Heart left ventricle (tissue), 16 donors: ENCODE results near the gene PACSIN3. TPM values are rescaled to one million over a fixed set of nuclear protein-coding genes. Genes with fewer than 3 reads are reported as not detected.

Experiments used
- ATAC-seq, 4 donors: fragments of 200-7000 bp; cut with Tn5 transposase; one replicate each; pipeline ENCODE4 v1.9.1; 2020 to 2022; ENCODE audit warnings: moderate library complexity in 4 of 4, mild to moderate bottlenecking in 3 of 4, moderate number of reproducible peaks in 1 of 4
- DNase-seq, 5 donors: peaks; one replicate each; pipeline ENCODE4 v3.0.0-alpha.2; 2020
- H3K27ac ChIP-seq, 12 donors: fragments of 200-600 bp; sonication (generic) in 4 of 12; one replicate each; pipeline versions ENCODE4 v1.5.0 to v1.8.0; 2016 to 2022; ENCODE audit warnings: mild to moderate bottlenecking in 2 of 12
- H3K27me3 ChIP-seq, 9 donors: fragments of 200-600 bp; sonication (generic) in 2 of 9; one replicate each; pipeline versions ENCODE4 v1.5.1 to v1.8.0; 2016 to 2022; ENCODE audit warnings: mild to moderate bottlenecking in 3 of 9
- H3K36me3 ChIP-seq, 9 donors: fragments of 200-600 bp; sonication (generic) in 2 of 9; one replicate each; pipeline versions ENCODE4 v1.5.0 to v1.8.0; 2018 to 2022; ENCODE audit warnings: mild to moderate bottlenecking in 2 of 9
- H3K4me1 ChIP-seq, 12 donors: fragments of 200-600 bp; sonication (generic) in 4 of 12; one replicate each; pipeline versions ENCODE4 v1.5.0 to v1.8.0; 2016 to 2022; ENCODE audit warnings: mild to moderate bottlenecking in 3 of 12
- H3K4me3 ChIP-seq, 12 donors: fragments of 200-600 bp; sonication (generic) in 4 of 12; one replicate each; pipeline versions ENCODE4 v1.5.0 to v1.8.0; 2017 to 2022; ENCODE audit warnings: mild to moderate bottlenecking in 9 of 12, moderate library complexity in 4 of 12
- H3K9me3 ChIP-seq, 12 donors: fragments of 200-600 bp; sonication (generic) in 4 of 12; one replicate each; pipeline versions ENCODE4 v1.5.0 to v1.8.0; 2016 to 2022; ENCODE audit warnings: mild to moderate bottlenecking in 1 of 12
- CTCF ChIP-seq, 12 donors: fragments of 200-600 bp; sonication (generic) in 4 of 12; IDR thresholded peaks; one replicate each; pipeline versions ENCODE4 v1.5.0 to v1.8.0; 2018 to 2022; ENCODE audit warnings: antibody characterized with exemption in 12 of 12, mild to moderate bottlenecking in 5 of 12
- POLR2A ChIP-seq, 2 donors: fragments of 450-650 bp; IDR thresholded peaks; one replicate each; pipeline ENCODE4 v1.6.1; 2017; ENCODE audit warnings: antibody characterized with exemption in 2 of 2, mild to moderate bottlenecking in 2 of 2, moderate library complexity in 2 of 2
- WGBS, 4 donors: extraction: QIAGEN DNeasy Blood & Tissue Kit in 2 of 4; methylation state at CpG; one replicate each; pipeline versions ENCODE4 v1.1.5 to v1.1.7; 2013 to 2018; 5-methylcytosine and 5-hydroxymethylcytosine counted together
- intact Hi-C, 10 donors: fragments of 100-400 bp; cut with DNase I; formaldehyde crosslinking; loops; one replicate each; pipeline versions ENCODE4 v1.11.1 to v1.14.2; 2022
- polyA plus RNA-seq, 2 donors: library from polyadenylated mRNA; stranded (reverse); fragments of 200-250 nt; gene quantifications; one replicate each; pipeline ENCODE4 v1.2.3, GENCODE V29; 2013
- total RNA-seq, 9 donors: library from RNA; depleted of rRNA in 2 of 9; stranded (reverse); fragments of >200 nt in 2 of 9; fragmentation: NEBNext Ultra II Directional in 3 of 9; extraction: Animal tissue kit (Norgen Biotek cat#: 25700) in 3 of 9; gene quantifications; one replicate each; pipeline versions ENCODE4 v1.1.0 to v1.2.4, GENCODE V29; 2016 to 2023
- donor health status: ischemic (EF 13 %, LVEDD 7.1; RV severe dilation, severe dysfunction).
- donor health status: healthy with polysubstance abuse.
- donor health status: DM: no; HTN: yes; CAD: no.
- donor health status: DM: no; HTN: no; CAD: no.
- donor health status: ischemic (EF 25% LVEDD 6.9; RV normal size, moderate dysfunction).
- donor health status: ischemic (EF 25% LVEDD 5.7; RV mildly dilated, moderate dysfunction).
- donor health status: healthy.
- donor health status: DM: yes; HTN: yes; CAD: no.
- donor health status: ischemic (EF 35%, LVEDD 5.7; RV mildly dilated, moderate dysfunction).
- donor health status: nonischemic (EF 11% LVEDD 7.7; RV severe dilation, severe dysfunction).
- donor health status: DM: yes; HTN: yes; CAD: no.
- donor health status: PGD.
- donor health status: ischemic (EF 29% LVEDD 5.4; RV normal size, mild dysfunction).
- donor health status: nonischemic (EF 23%, LVEDD 6.1; RV moderate dilation, normal function).

The PACSIN3 gene
- total and polyA plus RNA-seq, 11 donors = 123 to 330 (median 211) TPM

- intact Hi-C loops = loop anchor here in 3 of 10 donors (1.0 to 10.0 kb wide), 3 partner anchors 25 to 121 kb away; partner anchors contain the start of gene MYBPC3 (in 2 of the 3)
- 43 to 51% (median 45%) methylated on average over 11 of the region's 11 CpGs for WGBS, 4 donors
- H3K9me3 ChIP-seq = no peaks in the 10 kb centered on the region
- TF ChIP-seq CTCF (IDR thresholded peaks at IDR 0.05) (peak in 11 of 12 donors; percentile 19 to 59 (median 36)), POLR2A (IDR thresholded peaks at IDR 0.05) (no peak)
- peak; percentile 24 to 54 (median 47) for DNase-seq
- ATAC-seq = peak; percentile 34 to 77 (median 69)
- H3K36me3 ChIP-seq = peaks cover 0 to 67% (median 6%) of the 10 kb centered on the region in 9 donors
- H3K4me1 ChIP-seq = peaks cover 0 to 32% (median 10%) of the 10 kb centered on the region in 12 donors
- H3K27me3 ChIP-seq = no peaks in the 10 kb centered on the region
- H3K27ac ChIP-seq = peak overlapping the region in 10 of 12 donors; percentile 6 to 73 (median 37)
- no peak overlapping the region for H3K4me3 ChIP-seq
Measured at GRCh38 chr11:47233989-47234668, 47.9 kb upstream of the PACSIN3 start.

- intact Hi-C loops = loop anchor here in 2 of 10 donors (10.0 kb wide), 1 partner anchor 122 kb away; the partner anchor contains the start of gene MYBPC3 (in 2 of the 2)
- WGBS, 4 donors = 90 to 100% (median 97%) methylated on average over 3 to 4 of the region's 4 CpGs
- Histone ChIP-seq H3K4me1 (peaks cover 0 to 21% (median 9%) of the 10 kb centered on the region in 12 donors), H3K4me3 (no peak overlapping the region), H3K36me3 (peaks cover 0 to 66% (median 4%) of the 10 kb centered on the region in 9 donors), H3K9me3 (no peaks in the 10 kb centered on the region), H3K27ac (no peak overlapping the region), H3K27me3 (no peaks in the 10 kb centered on the region)
- DNase-seq (peak in 1 of 5 donors; percentile 14), ATAC-seq (no peak)
- TF ChIP-seq POLR2A (IDR thresholded peaks at IDR 0.05) = no peak
- TF ChIP-seq CTCF (IDR thresholded peaks at IDR 0.05) = no peak
Measured at GRCh38 chr11:47233051-47233450, 46.8 kb upstream of the PACSIN3 start.

GRCh38 chr11:47229161-47229560, 42.9 kb upstream of the PACSIN3 start:
- WGBS, 4 donors = 91 to 97% (median 96%) methylated on average over 8 of the region's 8 CpGs
- Histone ChIP-seq H3K9me3 (no peaks in the 10 kb centered on the region), H3K4me1 (peaks cover 0 to 12% (median 2%) of the 10 kb centered on the region in 12 donors), H3K27me3 (no peaks in the 10 kb centered on the region), H3K27ac (no peak overlapping the region), H3K36me3 (peaks cover 0 to 80% (median 33%) of the 10 kb centered on the region in 9 donors), H3K4me3 (no peak overlapping the region)
- ATAC-seq = no peak
- intact Hi-C loops = no loop called here
- DNase-seq = peak in 1 of 5 donors; percentile 33
- TF ChIP-seq CTCF (IDR thresholded peaks at IDR 0.05) = no peak
- no peak for TF ChIP-seq POLR2A (IDR thresholded peaks at IDR 0.05)

- peaks cover 0 to 96% (median 61%) of the 10 kb centered on the region in 9 donors for H3K36me3 ChIP-seq
- TF ChIP-seq CTCF (IDR thresholded peaks at IDR 0.05) = no peak
- TF ChIP-seq POLR2A (IDR thresholded peaks at IDR 0.05) = no peak
- peak overlapping the region in 1 of 12 donors; percentile 64 for H3K27ac ChIP-seq
- WGBS, 4 donors = 93 to 96% (median 95%) methylated on average over 7 of the region's 7 CpGs
- H3K27me3 ChIP-seq = no peaks in the 10 kb centered on the region
- DNase-seq (no peak), ATAC-seq (no peak)
- H3K4me3 ChIP-seq = no peak overlapping the region
- H3K4me1 ChIP-seq = peaks cover 0 to 12% (median 0%) of the 10 kb centered on the region in 12 donors
- no peaks in the 10 kb centered on the region for H3K9me3 ChIP-seq
- intact Hi-C loops = no loop called here
Measured at GRCh38 chr11:47225552-47226400, 39.5 kb upstream of the PACSIN3 start.
